Astrocyte (in vitro differentiated cells and primary cell): Measurements from ENCODE around the gene DGAT2. TPM values are rescaled to one million over a fixed set of nuclear protein-coding genes. Genes with fewer than 3 reads are reported as not detected.
"Not testable (repeated sequence)": the region's sequence is repeated elsewhere in the genome, so short reads cannot be mapped to it uniquely, and the experiment has no call there.

Experiments
- DNase-seq: peaks from one replicate; pipeline ENCODE4 v3.0.0-alpha.2; 2010; ENCODE audit warnings: low read depth
- FAIRE-seq: peaks from 2 replicates; lab custom pipeline; 2011; peaks lifted over from hg19 to GRCh38; lab: Jason Lieb, UNC
- H2AFZ ChIP-seq: 2 replicates; pipeline ENCODE4 v1.6.0; 2012; ENCODE audit warnings: low read depth, low read length, inconsistent platforms
- H3K27ac ChIP-seq: 2 replicates; pipeline ENCODE4 v1.5.1; 2011; ENCODE audit warnings: low read depth, low read length, inconsistent platforms
- H3K27me3 ChIP-seq: 2 replicates; pipeline ENCODE4 v1.6.0; 2011; ENCODE audit warnings: low read length, inconsistent platforms; ENCODE audit not compliant: insufficient read depth
- H3K36me3 ChIP-seq: 2 replicates; pipeline ENCODE4 v1.5.1; 2011; ENCODE audit warnings: low read length, inconsistent platforms; ENCODE audit not compliant: insufficient read depth
- H3K4me1 ChIP-seq: 2 replicates; pipeline ENCODE4 v1.5.1; 2011; ENCODE audit warnings: low read length, inconsistent platforms; ENCODE audit not compliant: insufficient read depth
- H3K4me2 ChIP-seq: 2 replicates; pipeline ENCODE4 v1.6.0; 2012; ENCODE audit warnings: low read length, inconsistent platforms
- H3K4me3 ChIP-seq: 2 replicates; pipeline ENCODE4 v1.5.1; 2011; ENCODE audit warnings: low read depth, mild to moderate bottlenecking, low read length, inconsistent platforms; ENCODE audit not compliant: insufficient read depth
- H3K79me2 ChIP-seq: 2 replicates; pipeline ENCODE4 v1.6.0; 2012; ENCODE audit warnings: mild to moderate bottlenecking, low read length, inconsistent platforms; ENCODE audit not compliant: insufficient read depth
- H3K9ac ChIP-seq: 2 replicates; pipeline ENCODE4 v1.6.0; 2012; ENCODE audit warnings: mild to moderate bottlenecking, low read length, inconsistent platforms
- H3K9me3 ChIP-seq: 2 replicates; pipeline ENCODE4 v1.5.1; 2012; ENCODE audit warnings: low read depth, mild to moderate bottlenecking, low read length, inconsistent platforms; ENCODE audit not compliant: insufficient read depth
- H4K20me1 ChIP-seq: 2 replicates; pipeline ENCODE4 v1.6.0; 2012; ENCODE audit warnings: low read length, inconsistent platforms; ENCODE audit not compliant: insufficient read depth
- H3K27ac Mint-ChIP-seq: one replicate; pipeline ENCODE4 v1.8.0; 2021; ENCODE audit warnings: mild to moderate bottlenecking, mixed read lengths; ENCODE audit not compliant: unreplicated experiment
- H3K27me3 Mint-ChIP-seq: one replicate; pipeline ENCODE4 v1.8.0; 2021; ENCODE audit warnings: low read depth, mixed read lengths; ENCODE audit not compliant: unreplicated experiment
- H3K36me3 Mint-ChIP-seq: one replicate; pipeline ENCODE4 v1.8.0; 2021; ENCODE audit warnings: low read depth, mixed read lengths; ENCODE audit not compliant: unreplicated experiment
- H3K4me1 Mint-ChIP-seq: one replicate; pipeline ENCODE4 v1.8.0; 2021; ENCODE audit warnings: low read depth, mixed read lengths; ENCODE audit not compliant: unreplicated experiment
- H3K4me3 Mint-ChIP-seq: one replicate; pipeline ENCODE4 v1.8.0; 2021; ENCODE audit warnings: mild to moderate bottlenecking, moderate library complexity, mixed read lengths; ENCODE audit not compliant: unreplicated experiment
- H3K9me3 Mint-ChIP-seq: one replicate; pipeline ENCODE4 v1.8.0; 2021; ENCODE audit warnings: mild to moderate bottlenecking, mixed read lengths; ENCODE audit not compliant: unreplicated experiment
- EZH2 ChIP-seq: IDR thresholded peaks from 2 replicates; pipeline ENCODE4 v1.6.1; 2012; ENCODE audit warnings: mild to moderate bottlenecking, low read length, inconsistent platforms; ENCODE audit not compliant: insufficient read depth
- total RNA-seq: library from RNA; stranded (reverse); gene quantifications from 2 replicates; pipeline ENCODE4 v1.2.1, GENCODE V29; 2021
- TF ChIP-seq, protein P1 (sequence below): IDR thresholded peaks from 2 replicates; pipeline ENCODE4 v1.5.1; 2011; ENCODE audit warnings: low read depth, mild to moderate bottlenecking, inconsistent platforms, low read length, moderate library complexity; ENCODE audit not compliant: insufficient read depth

The DGAT2 gene
- total RNA-seq, 1 donor from 2014 or later = 0.73 TPM

DNA sequence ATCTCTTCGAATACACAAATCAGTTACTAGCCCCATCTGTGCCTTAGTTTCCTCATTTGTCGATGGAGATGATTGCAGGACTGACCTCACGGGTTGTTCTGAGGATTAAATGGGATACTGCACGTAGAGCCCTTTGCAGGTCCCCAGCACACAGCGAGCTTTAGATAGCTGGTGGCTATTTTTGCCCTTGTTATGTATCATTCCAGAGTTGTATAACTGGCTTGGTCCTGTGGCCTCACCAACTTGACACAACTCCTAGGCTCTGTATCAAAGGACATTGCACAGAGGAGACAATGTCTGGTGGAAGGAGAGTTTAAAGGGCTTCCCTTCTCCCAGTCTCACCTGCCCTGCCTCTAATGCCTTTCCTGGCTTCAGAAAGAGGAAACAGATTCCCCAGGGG is 22.8 kb upstream of the DGAT2 start:
- TF ChIP-seq, protein P1, sequence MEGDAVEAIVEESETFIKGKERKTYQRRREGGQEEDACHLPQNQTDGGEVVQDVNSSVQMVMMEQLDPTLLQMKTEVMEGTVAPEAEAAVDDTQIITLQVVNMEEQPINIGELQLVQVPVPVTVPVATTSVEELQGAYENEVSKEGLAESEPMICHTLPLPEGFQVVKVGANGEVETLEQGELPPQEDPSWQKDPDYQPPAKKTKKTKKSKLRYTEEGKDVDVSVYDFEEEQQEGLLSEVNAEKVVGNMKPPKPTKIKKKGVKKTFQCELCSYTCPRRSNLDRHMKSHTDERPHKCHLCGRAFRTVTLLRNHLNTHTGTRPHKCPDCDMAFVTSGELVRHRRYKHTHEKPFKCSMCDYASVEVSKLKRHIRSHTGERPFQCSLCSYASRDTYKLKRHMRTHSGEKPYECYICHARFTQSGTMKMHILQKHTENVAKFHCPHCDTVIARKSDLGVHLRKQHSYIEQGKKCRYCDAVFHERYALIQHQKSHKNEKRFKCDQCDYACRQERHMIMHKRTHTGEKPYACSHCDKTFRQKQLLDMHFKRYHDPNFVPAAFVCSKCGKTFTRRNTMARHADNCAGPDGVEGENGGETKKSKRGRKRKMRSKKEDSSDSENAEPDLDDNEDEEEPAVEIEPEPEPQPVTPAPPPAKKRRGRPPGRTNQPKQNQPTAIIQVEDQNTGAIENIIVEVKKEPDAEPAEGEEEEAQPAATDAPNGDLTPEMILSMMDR = no peak
- TF ChIP-seq EZH2 = no peak
- Mint-ChIP-seq H3K4me3 (no peak overlapping the region), H3K4me1 (no peaks in the 10 kb centered on the region), H3K9me3 (peaks cover 2% of the 10 kb centered on the region), H3K36me3 (no peaks in the 10 kb centered on the region), H3K27me3 (peaks cover 36% of the 10 kb centered on the region), H3K27ac (no peak overlapping the region)
- DNase-seq = no peak
- no peak for FAIRE-seq
- Histone ChIP-seq H3K9ac (no peak overlapping the region), H3K27ac (no peak overlapping the region), H2AFZ (no peak overlapping the region), H3K9me3 (no peaks in the 10 kb centered on the region), H3K36me3 (no peaks in the 10 kb centered on the region), H3K27me3 (peaks cover 22% of the 10 kb centered on the region), H3K4me1 (no peaks in the 10 kb centered on the region), H3K4me2 (no peak overlapping the region), H3K79me2 (no peaks in the 10 kb centered on the region), H3K4me3 (no peak overlapping the region), H4K20me1 (no peaks in the 10 kb centered on the region)

DNA sequence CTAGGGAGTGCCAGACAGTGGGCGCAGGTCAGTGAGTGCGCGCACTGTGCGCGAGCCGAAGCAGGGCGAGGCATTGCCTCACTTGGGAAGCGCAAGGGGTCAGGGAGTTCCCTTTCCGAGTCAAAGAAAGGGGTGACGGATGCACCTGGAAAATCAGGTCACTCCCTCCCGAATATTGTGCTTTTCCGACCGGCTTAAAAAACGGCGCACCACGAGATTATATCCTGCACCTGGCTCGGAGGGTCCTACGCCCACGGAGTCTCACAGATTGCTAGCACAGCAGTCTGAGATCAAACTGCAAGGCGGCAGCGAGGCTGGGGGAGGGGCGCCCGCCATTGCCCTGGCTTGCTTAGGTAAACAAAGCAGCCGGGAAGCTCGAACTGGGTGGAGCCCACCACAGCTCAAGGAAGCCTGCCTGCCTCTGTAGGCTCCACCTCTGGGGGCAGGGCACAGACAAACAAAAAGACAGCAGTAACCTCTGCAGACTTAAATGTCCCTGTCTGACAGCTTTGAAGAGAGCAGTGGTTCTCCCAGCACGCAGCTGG is 19.8 kb upstream of the DGAT2 start:
- not testable (repeated sequence) for H3K4me3 Mint-ChIP-seq

DNA sequence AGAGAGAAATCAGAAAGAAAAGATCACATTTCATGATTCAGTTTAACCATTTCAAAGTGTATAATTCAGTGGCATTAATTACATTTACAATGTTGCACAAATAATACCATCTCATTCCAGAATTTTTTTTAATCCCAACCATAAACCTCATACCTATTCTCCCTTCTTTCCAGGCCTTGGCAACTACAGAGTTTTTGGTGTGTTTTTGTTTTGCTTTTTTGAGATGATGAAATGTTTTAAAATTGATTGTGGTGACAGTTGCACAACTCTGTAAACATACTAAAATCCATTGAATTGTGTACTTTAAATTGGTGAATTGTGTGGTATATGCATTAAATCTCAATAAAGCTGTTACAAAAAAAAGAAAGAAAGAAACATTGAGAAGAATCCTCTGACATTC is 13.6 kb upstream of the DGAT2 start:
- FAIRE-seq = peak; percentile 66
- H3K4me1 ChIP-seq = not testable (repeated sequence)

More for the DNA sequence above, 19.8 kb upstream of the DGAT2 start:
- H4K20me1 ChIP-seq, FAIRE-seq, H3K36me3 Mint-ChIP-seq, H3K4me1 ChIP-seq, H3K9me3 ChIP-seq, H3K27ac Mint-ChIP-seq, H3K4me2 ChIP-seq, H3K36me3 ChIP-seq, H3K27ac ChIP-seq, DNase-seq, H3K4me3 ChIP-seq, H3K9ac ChIP-seq, H2AFZ ChIP-seq, H3K4me1 Mint-ChIP-seq, H3K9me3 Mint-ChIP-seq, H3K79me2 ChIP-seq: not testable (repeated sequence)
- peaks cover 16% of the 10 kb centered on the region for H3K27me3 ChIP-seq
- H3K27me3 Mint-ChIP-seq = peaks cover 24% of the 10 kb centered on the region

More for the DNA sequence above, 13.6 kb upstream of the DGAT2 start:
- H3K9ac ChIP-seq, H3K36me3 Mint-ChIP-seq, DNase-seq, H3K36me3 ChIP-seq, H3K79me2 ChIP-seq, H4K20me1 ChIP-seq, H3K27me3 ChIP-seq, H3K9me3 Mint-ChIP-seq, H3K4me1 Mint-ChIP-seq, H3K4me3 Mint-ChIP-seq, H3K27ac ChIP-seq, H3K27ac Mint-ChIP-seq, H3K4me2 ChIP-seq, H2AFZ ChIP-seq, H3K4me3 ChIP-seq, H3K9me3 ChIP-seq, H3K27me3 Mint-ChIP-seq: not testable (repeated sequence)
